ENCODE measurements around the gene SPOCK1. TPM values are rescaled to one million over a fixed set of nuclear protein-coding genes. Genes with fewer than 3 reads are reported as not detected.

Gene SPOCK1
- total and polyA plus RNA-seq, 2 of the 4 experiments (the other 2 are of a cell fraction), result 5.0 to 20.3 TPM

- Histone ChIP-seq H3K4me3 (ENCODE audit: insufficient read depth, low read depth, low read length) (no peak overlapping the region), H3K4me1 (ENCODE audit: control insufficient read depth, insufficient read depth, low read length) (no peaks in the 10 kb centered on the region), H2BK120ac (ENCODE audit: low read depth, low read length) (no peak overlapping the region), H3K36me3 (ENCODE audit: control insufficient read depth, insufficient read depth, low read length) (no peaks in the 10 kb centered on the region), H3K14ac (replicated peaks; ENCODE audit: low read depth, low read length) (no peak overlapping the region), H2BK20ac (ENCODE audit: low read depth, low read length) (no peak overlapping the region), H3K9me1 (ENCODE audit: insufficient read depth, low read length) (no peaks in the 10 kb centered on the region), H3K56ac (ENCODE audit: extremely low read depth, insufficient read depth, low read length) (no peak overlapping the region), H4K91ac (ENCODE audit: insufficient read depth, low read depth, low read length) (no peak overlapping the region), H2BK15ac (ENCODE audit: low read depth, low read length) (no peak overlapping the region), H2BK5ac (ENCODE audit: low read depth, low read length, poor library complexity, severe bottlenecking) (no peak overlapping the region), H4K20me1 (ENCODE audit: insufficient read depth, low read length) (no peaks in the 10 kb centered on the region), H3K27me3 (ENCODE audit: control insufficient read depth, insufficient read depth, low read length) (peaks cover 4% of the 10 kb centered on the region), H3K23ac (ENCODE audit: low read depth, low read length) (no peak overlapping the region), H3K9me3 (ENCODE audit: control insufficient read depth, insufficient read depth, low read length) (no peaks in the 10 kb centered on the region), H3K4me2 (ENCODE audit: low read depth, low read length) (no peak overlapping the region), H4K5ac (ENCODE audit: low read depth, low read length) (no peak overlapping the region), H2AK5ac (ENCODE audit: low read depth, low read length) (no peak overlapping the region), H3K4ac (ENCODE audit: low read depth, low read length) (no peak overlapping the region), H2AFZ (replicated peaks; ENCODE audit: low read length, poor library complexity) (no peak overlapping the region), H3K18ac (ENCODE audit: low read depth, low read length) (no peak overlapping the region), H4K8ac (ENCODE audit: low read depth in 2 of 2, low read length in 2 of 2) (no peak overlapping the region), H3K9ac (ENCODE audit: low read depth, low read length) (no peak overlapping the region), H2AK9ac (replicated peaks; ENCODE audit: low read depth, low read length, poor library complexity) (no peak overlapping the region), H3K27ac (ENCODE audit: insufficient read depth, low read length) (no peak overlapping the region), H3K79me1 (ENCODE audit: low read depth in 1 of 2, low read length in 2 of 2) (no peaks in the 10 kb centered on the region)
- BruUV-seq (replicated peaks), result no TSS peak
- no peak for ATAC-seq (ENCODE audit: low read depth)
- DNase-seq, result no peak
- POLR2A ChIA-PET (ENCODE audit: unreplicated experiment), result no interaction called here
- WGBS, 2 experiments (ENCODE audit: extremely low coverage in 2 of 2, insufficient read length in 1 of 2), result no CpG with 5 or more reads among the region's 1 CpG
- TF ChIP-seq MAZ (IDR thresholded peaks at IDR 0.05; ENCODE audit: borderline replicate concordance, low read depth, low read length) (no peak), CTCF (conservative IDR thresholded peaks at IDR 0.05; ENCODE audit: low read depth, low read length) (no peak)
- dilution Hi-C loops (cut with HindIII; ENCODE audit: low sequenced_read_pairs, unreplicated experiment) (no loop called here), intact Hi-C loops (cut with micrococcal nuclease) (no loop called here), in situ Hi-C loops (cut with MboI; ENCODE audit: low sequenced_read_pairs) (no loop called here)
- CTCF ChIA-PET, result no interaction called here
These were observed 208.1 kb downstream of the SPOCK1 start for GRCh38 chr5:137291031-137291430.

All from IMR-90 (cell line).